Measurements from ENCODE around the gene VDAC1. TPM values are rescaled to one million over a fixed set of nuclear protein-coding genes. Genes with fewer than 3 reads are reported as not detected.
A peak's percentile ranks its signal among the peaks of the same experiment; 100 is the strongest.
"Not testable (repeated sequence)": the region's sequence is repeated elsewhere in the genome, so short reads cannot be mapped to it uniquely, and the experiment has no call there.

Gene VDAC1
- total RNA-seq, 1 experiment from 2014 or later: 368 TPM

DNA sequence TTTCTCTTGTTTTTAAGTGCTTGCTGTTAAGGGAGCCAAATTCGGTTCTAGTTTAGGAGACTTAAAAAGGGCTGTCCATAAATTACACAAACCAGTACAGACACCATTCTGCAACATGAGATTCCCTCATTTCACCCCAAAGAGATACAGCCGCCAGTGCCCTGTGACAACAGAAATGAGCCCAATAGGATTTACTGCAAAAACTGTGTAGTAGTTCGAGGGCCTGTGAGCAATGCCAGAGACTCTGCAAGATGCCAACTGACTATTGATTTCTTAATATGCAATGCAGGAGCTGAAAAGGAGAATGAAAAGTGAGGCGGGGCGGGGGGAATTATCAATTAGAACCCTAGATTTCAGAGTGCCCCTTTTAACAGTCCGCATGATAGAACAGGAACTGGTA, 30.6 kb downstream of the VDAC1 start:
- DNase-seq: no peak
- Histone ChIP-seq H3K36me3 (replicated peaks; ENCODE audit: control insufficient read depth, insufficient read depth, low read length) (peaks cover 26% of the 10 kb centered on the region), H3K27me3 (ENCODE audit: control insufficient read depth, insufficient read depth, low read length) (no peaks in the 10 kb centered on the region), H3K4me3 (ENCODE audit: insufficient read depth, low read depth, low read length) (no peak overlapping the region)

DNA sequence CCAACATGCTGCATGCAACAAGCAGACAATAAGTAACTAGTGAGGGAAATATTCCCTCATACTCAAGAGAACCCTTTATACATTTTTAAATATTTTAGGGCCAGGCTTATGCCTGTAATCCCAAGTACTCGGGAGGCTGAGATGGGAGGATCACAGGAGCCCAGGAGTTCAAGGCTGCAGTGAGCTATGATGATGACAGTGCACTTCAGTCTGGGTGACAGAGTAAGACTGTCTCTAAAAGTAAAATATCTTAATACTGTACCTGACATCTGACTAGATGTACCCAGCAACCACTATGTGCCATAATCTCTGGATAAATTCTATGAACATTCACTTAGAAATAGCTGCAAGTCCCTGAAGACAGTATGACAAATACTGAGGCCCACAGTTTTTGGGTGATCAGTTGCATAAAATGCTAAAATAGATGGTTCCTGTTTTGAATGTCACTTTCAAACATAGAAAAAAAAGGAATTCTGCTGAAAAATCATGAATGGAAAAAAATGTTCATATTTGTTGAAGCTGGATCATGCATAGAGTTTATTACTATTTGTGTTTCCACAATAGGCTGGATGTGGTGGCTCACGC, 34.4 kb downstream of the VDAC1 start:
- DNase-seq: no peak
- Histone ChIP-seq H3K4me3 (ENCODE audit: insufficient read depth, low read depth, low read length) (no peak overlapping the region), H3K36me3 (replicated peaks; ENCODE audit: control insufficient read depth, insufficient read depth, low read length) (peaks cover 16% of the 10 kb centered on the region), H3K27me3 (ENCODE audit: control insufficient read depth, insufficient read depth, low read length) (no peaks in the 10 kb centered on the region)

DNA sequence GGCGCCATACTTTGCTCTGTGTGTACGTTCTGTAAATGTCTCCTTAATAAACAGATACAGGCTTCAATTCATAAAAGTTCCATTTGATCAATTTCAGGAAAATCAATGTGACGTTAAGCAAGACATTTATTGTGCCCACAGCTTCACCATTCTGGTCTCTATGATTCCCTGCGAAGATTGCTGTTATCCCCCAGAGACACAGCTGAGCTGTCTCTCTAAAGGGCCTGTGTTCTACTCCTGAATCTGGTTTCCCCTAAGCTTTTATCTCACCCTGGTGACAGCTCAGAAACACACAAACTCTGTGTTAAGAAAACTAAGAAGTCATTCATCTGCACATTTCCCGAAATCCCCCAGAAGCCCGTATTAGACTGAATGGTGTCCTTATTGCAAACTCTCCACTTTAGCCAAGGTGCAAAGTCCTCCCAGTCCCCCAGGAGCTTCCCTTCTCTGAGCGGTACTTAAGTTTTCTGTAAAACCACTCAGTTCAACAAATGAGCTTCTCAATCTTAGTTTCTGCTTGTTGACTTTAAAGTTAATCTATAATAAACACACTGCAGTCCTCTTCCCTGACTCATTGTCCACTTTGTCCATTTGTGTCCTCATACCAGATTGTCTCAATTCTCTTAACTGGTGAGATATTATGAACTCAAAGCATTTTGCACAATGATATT, 35.0 kb downstream of the VDAC1 start:
- no peak for DNase-seq
- Histone ChIP-seq H3K4me3 (ENCODE audit: insufficient read depth, low read depth, low read length) (no peak overlapping the region), H3K27me3 (ENCODE audit: control insufficient read depth, insufficient read depth, low read length) (no peaks in the 10 kb centered on the region), H3K36me3 (replicated peaks; ENCODE audit: control insufficient read depth, insufficient read depth, low read length) (peaks cover 12% of the 10 kb centered on the region)

DNA sequence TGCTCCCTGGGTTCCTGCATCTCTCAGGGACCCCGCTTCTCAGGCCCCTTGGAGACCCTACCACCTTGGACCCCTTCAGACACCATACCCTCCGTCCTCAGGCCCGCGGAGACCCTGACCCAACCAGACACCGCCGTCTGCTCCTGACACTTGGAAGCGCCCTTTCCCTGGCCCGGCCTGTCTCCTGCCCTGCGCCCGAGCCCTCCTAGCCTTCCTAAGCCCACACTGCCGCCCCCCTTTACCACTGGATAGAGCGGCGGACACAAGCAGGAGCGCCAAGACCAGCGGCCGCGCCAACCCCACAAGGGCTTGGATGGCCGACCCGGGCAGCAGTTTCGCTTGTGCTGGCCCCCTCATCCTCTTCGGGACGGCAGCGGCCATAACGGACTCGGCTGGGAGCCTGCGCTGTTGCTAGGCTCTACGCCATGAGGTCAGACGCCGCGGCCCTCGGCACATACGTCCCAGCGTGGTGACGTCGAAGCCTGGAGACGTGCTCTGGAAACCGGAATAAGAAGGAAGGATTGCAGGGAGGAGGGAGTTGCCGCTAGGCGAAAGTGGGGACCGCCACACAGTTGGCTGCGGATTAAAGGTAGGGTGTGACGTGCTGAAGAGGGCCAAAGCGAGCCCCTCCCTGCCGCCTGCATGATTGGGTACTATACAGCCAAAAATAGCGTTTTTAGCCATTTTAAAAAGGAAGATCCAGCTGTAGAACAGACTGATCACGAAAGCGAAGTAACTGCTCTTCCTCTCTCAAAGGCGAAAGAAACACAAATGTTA, 36.4 kb downstream of the VDAC1 start, which contains the start of gene C5orf15:
Gene C5orf15, minus strand, starts transcription at position 422 of the 777 bp plus-strand sequence. Its CDS starts 41 bp downstream, at position 381.
- no peaks in the 10 kb centered on the region for H3K27me3 ChIP-seq (ENCODE audit: control insufficient read depth, insufficient read depth, low read length)
- peak; percentile 89 for DNase-seq
- peak within 1 kb of the TSS; percentile 72 for H3K4me3 ChIP-seq (ENCODE audit: insufficient read depth, low read depth, low read length)
- H3K36me3 ChIP-seq (replicated peaks; ENCODE audit: control insufficient read depth, insufficient read depth, low read length): peaks cover 7% of the 10 kb centered on the region; the same call in 1 of the 2 replicates

DNA sequence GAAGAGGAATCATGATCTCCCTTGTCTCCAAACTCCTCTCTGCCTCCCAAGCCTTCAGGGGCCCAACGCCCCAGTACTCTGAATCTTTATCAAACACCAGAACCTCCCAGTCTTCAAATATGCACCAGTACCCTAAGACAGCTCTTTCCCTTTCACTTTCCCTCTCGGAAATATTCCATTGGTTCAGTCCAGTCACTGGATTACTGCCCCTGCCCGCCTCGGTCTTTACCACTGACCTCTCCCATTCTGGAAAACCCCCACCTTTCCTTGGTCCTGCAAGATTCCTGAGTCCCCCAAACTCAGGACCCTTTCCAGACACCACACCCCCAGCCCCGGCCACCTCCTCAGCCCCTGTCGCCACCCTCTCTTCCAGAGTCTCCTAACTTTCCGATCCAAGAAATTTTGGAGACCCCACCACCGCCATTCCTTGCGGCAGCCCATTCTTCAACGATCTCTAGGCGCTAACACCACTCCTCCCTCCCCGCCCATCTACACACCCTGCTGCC, 37.0 kb downstream of the VDAC1 start:
- DNase-seq: no peak
- peaks cover under 1% of the 10 kb centered on the region; the same call in 1 of the 2 replicates for H3K36me3 ChIP-seq (replicated peaks; ENCODE audit: control insufficient read depth, insufficient read depth, low read length)

DNA sequence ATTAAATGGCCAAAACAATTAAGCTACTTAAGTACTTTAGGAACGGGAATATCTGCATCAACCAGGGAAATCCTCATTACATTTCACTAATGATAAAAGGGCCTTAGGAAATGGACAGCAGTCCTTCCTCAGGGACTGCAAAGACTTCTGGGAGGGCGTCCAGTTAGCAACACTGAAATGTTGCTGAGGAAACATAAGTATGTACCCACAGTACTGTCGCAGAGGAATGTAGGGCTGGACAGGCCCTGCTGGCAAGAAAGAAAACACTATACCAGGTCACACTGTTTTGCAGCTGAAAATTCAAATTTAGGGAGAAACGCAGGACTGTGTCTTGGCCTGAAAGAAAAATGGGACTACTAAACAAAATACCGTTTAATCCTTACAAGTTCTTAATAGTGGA, 37.7 kb downstream of the VDAC1 start:
- Histone ChIP-seq H3K27me3 (ENCODE audit: control insufficient read depth, insufficient read depth, low read length) (no peaks in the 10 kb centered on the region), H3K36me3 (replicated peaks; ENCODE audit: control insufficient read depth, insufficient read depth, low read length) (no peaks in the 10 kb centered on the region), H3K4me3 (ENCODE audit: insufficient read depth, low read depth, low read length) (no peak overlapping the region)
- DNase-seq: no peak

More for the DNA sequence above, 37.0 kb downstream of the VDAC1 start:
- H3K27me3 ChIP-seq (ENCODE audit: control insufficient read depth, insufficient read depth, low read length): no peaks in the 10 kb centered on the region
- H3K4me3 ChIP-seq (ENCODE audit: insufficient read depth, low read depth, low read length): peak overlapping the region; percentile 72

DNA sequence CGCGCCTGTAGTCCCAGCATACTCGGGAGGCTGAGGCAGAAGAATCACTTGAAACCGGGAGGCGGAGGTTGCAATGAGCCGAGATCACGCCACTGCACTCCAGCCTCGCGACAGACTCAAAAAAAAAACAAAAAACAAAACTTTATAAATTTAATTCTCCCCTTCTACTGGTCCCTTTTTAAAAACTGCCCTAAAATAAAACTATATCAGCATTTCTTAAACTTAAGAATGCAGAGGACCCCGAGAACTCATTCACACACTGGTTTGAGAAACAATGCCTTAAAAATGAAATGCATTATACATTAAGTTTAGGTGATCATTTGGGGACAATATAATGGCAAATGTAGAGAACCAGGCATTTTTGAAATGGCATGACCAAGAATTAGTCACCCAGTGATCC, 38.7 kb downstream of the VDAC1 start:
- DNase-seq: no peak
- H3K4me3 ChIP-seq (ENCODE audit: insufficient read depth, low read depth, low read length): no peak overlapping the region
- H3K36me3 ChIP-seq (replicated peaks; ENCODE audit: control insufficient read depth, insufficient read depth, low read length): no peaks in the 10 kb centered on the region
- H3K27me3 ChIP-seq (ENCODE audit: control insufficient read depth, insufficient read depth, low read length): no peaks in the 10 kb centered on the region

DNA sequence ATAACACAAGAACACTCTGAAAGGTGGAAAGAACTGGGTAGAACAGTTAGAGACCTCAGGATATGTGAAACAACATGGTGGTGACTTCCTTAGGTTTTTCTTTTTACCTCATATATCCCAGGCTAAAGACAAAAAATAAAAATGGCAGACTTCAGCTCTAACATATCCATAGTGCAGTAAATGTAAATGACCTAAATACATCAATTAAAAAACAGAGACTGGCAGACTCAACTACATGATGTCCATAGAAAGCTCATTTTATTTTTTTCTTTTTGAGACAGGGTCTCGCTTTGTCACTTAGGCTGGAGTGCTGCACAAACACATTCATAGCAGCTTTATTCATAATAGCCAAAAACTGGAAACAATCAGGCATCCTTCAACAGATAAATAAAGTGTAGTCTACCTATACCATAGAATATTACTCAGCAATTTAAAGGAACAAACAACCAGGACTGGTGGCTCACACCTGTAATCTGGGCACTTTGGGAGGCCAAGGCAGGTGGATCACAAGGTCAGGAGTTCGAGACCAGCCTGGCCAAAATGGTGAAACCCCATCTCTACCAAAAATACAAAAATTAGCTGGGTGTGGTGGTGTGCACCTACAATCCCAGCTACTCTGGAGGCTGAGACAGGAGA, 41.2 kb downstream of the VDAC1 start:
- DNase-seq: no peak
- no peak overlapping the region for H3K4me3 ChIP-seq (ENCODE audit: insufficient read depth, low read depth, low read length)
- H3K27me3 ChIP-seq (ENCODE audit: control insufficient read depth, insufficient read depth, low read length): no peaks in the 10 kb centered on the region
- H3K36me3 ChIP-seq (replicated peaks; ENCODE audit: control insufficient read depth, insufficient read depth, low read length): no peaks in the 10 kb centered on the region

DNA sequence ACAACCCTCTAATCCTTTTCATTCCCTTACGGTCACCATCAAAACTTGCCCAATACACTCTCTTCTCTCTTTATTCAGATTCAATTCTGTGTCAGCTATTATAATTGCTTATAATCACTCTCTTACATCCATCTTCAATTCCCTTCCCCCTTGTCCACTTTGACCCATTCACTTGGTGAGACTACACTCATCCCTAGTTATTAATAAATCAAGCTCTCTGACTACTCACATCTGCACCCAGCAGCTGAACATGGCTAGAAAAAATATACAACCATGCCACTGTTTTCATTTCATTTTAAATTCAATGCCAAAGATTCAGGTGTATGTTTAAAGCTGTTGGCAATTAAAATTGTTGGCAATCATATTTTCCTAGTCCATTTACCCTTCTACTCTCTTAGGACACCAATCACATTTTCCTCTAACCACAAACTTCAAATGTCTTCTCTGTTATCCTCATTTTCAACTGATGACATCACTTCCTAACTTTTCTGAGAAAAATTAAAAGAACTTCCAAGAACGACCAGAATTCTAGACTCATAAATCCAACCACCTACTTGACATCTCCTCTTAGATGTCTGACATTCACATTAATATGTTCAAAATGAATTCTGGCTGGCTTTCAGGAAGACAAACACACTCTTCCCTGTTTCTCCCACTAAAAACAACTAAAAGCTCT, 41.8 kb downstream of the VDAC1 start:
- DNase-seq: no peak
- Histone ChIP-seq H3K36me3 (replicated peaks; ENCODE audit: control insufficient read depth, insufficient read depth, low read length) (peaks cover under 1% of the 10 kb centered on the region; the same call in 1 of the 2 replicates), H3K27me3 (ENCODE audit: control insufficient read depth, insufficient read depth, low read length) (no peaks in the 10 kb centered on the region), H3K4me3 (ENCODE audit: insufficient read depth, low read depth, low read length) (no peak overlapping the region)

DNA sequence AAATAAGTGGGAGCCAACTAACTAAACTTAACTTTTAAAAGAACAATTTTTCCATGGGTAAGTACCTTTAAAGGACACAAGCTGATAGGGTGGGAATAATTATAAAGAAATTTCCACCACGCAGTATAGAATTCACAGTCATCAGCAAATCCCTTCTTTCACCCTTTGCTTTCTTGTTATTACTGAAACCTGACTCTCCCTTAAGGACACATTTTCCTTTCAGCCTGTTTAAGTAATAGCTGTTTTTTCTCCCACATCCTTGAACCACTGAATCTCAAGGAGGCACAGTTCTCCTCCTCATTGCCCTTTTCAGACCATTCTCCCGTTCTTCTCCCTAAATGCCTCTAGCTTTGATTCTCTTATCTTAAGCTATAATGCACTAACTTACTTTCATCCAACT, 42.6 kb downstream of the VDAC1 start:
- Histone ChIP-seq H3K27me3 (ENCODE audit: control insufficient read depth, insufficient read depth, low read length) (no peaks in the 10 kb centered on the region), H3K4me3 (ENCODE audit: insufficient read depth, low read depth, low read length) (no peak overlapping the region), H3K36me3 (replicated peaks; ENCODE audit: control insufficient read depth, insufficient read depth, low read length) (peaks cover 5% of the 10 kb centered on the region)
- DNase-seq: no peak

DNA sequence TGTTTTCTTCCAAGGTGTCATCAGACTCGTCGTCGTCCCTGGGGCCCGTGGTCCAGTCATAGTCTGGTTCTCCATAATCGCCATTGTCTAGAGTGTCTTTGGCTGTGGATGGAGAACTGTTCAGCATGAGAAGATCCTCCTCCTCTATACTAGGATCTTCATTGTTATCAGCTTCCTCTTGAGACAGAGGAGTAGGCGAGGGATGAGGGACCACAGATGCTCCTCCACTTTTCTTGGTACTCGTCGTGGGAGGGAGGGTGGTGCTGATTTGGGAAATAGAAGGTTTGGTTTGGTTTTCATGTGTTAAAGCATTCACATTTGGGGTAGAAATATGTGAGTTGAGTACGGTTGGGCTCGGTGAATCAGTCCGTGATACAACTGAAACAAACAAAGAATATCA, 45.1 kb downstream of the VDAC1 start:
- no peak overlapping the region for H3K4me3 ChIP-seq (ENCODE audit: insufficient read depth, low read depth, low read length)
- H3K36me3 ChIP-seq (replicated peaks; ENCODE audit: control insufficient read depth, insufficient read depth, low read length): peaks cover 5% of the 10 kb centered on the region
- no peak for DNase-seq
- no peaks in the 10 kb centered on the region for H3K27me3 ChIP-seq (ENCODE audit: control insufficient read depth, insufficient read depth, low read length)

DNA sequence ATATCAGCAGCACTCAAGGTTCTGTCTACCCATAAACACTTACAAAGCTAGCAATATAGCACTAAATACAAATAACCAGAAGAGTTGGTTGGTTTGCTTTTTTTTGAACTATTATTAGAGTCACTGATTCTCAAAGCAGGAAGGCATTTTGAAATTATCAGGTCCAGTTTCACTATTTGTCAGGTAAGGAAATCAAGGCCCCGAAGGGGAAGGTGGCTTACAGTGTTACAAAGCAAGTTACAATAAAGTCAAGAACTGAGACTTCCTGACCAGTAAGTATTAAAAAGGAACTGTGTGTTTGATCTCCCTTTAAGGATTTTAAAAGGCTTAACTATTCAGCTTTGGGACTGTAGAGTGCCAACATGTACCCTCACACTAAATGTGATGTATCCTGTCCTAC, 47.2 kb downstream of the VDAC1 start:
- DNase-seq: no peak
- H3K4me3 ChIP-seq (ENCODE audit: insufficient read depth, low read depth, low read length): no peak overlapping the region
- H3K36me3 ChIP-seq (replicated peaks; ENCODE audit: control insufficient read depth, insufficient read depth, low read length): peaks cover 5% of the 10 kb centered on the region
- H3K27me3 ChIP-seq (ENCODE audit: control insufficient read depth, insufficient read depth, low read length): no peaks in the 10 kb centered on the region

DNA sequence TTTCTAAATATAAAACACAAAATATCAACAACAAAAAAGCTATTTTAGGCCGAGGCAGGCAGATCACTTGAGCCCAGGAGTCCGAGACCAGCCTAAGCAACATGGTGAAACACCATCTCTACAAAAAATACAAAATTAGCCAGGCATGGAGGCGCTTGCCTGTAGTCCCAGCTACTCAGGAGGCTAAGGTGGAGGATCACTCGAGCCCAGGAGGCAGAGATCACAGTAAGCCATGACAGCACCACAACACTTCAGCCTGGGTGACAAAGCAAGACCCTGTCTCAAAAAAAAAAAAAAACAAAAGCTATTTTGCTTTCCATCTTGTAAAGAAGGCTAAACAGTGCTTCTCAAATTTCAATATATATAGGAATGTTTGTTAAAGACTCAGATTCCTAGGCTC, 47.7 kb downstream of the VDAC1 start:
- no peaks in the 10 kb centered on the region for H3K27me3 ChIP-seq (ENCODE audit: control insufficient read depth, insufficient read depth, low read length)
- no peak for DNase-seq
- no peak overlapping the region for H3K4me3 ChIP-seq (ENCODE audit: insufficient read depth, low read depth, low read length)
- peaks cover 5% of the 10 kb centered on the region for H3K36me3 ChIP-seq (replicated peaks; ENCODE audit: control insufficient read depth, insufficient read depth, low read length)

DNA sequence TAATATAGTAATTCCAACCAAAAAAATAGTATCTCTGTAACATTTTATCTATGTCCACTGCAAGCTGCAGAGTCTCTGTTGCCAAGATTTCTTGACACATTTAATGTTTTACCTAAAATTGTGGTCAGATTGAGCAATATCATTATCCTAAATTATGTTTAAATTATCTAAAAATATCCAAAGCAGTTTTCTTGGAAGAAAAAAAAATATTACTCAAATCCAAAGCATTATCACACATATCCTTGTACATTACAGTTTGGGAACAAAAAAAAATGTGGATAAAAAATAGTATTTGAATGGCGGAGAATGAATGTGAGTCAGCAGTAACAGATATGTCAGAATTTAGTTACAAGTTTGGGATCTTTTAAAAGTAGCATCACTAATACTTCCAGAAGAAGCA, 48.6 kb downstream of the VDAC1 start:
- H3K36me3 ChIP-seq (replicated peaks; ENCODE audit: control insufficient read depth, insufficient read depth, low read length); DNase-seq; H3K4me3 ChIP-seq (ENCODE audit: insufficient read depth, low read depth, low read length); H3K27me3 ChIP-seq (ENCODE audit: control insufficient read depth, insufficient read depth, low read length): not testable (repeated sequence)
